Measurements from ENCODE around the gene ZNF280D.
"Not testable (repeated sequence)": the region's sequence is repeated elsewhere in the genome, so short reads cannot be mapped to it uniquely, and the experiment has no call there.

Gene ZNF280D

GRCh38 chr15:56716334-56716733, 17.0 kb downstream of the ZNF280D start:
- DNase-seq (ENCODE audit: low read depth, low spot score): no peak

- no peak for DNase-seq (ENCODE audit: low read depth, low spot score)
These were observed 18.1 kb downstream of the ZNF280D start for GRCh38 chr15:56715220-56715619.

GRCh38 chr15:56709502-56709901, 23.8 kb downstream of the ZNF280D start:
- DNase-seq (ENCODE audit: low read depth, low spot score): not testable (repeated sequence)

- DNase-seq (ENCODE audit: low read depth, low spot score): no peak
These were observed 33.6 kb downstream of the ZNF280D start for GRCh38 chr15:56699743-56700142.

GRCh38 chr15:56698270-56698669, 35.0 kb downstream of the ZNF280D start:
- DNase-seq (ENCODE audit: low read depth, low spot score): no peak

- no peak for DNase-seq (ENCODE audit: low read depth, low spot score)
These were observed 39.5 kb downstream of the ZNF280D start for GRCh38 chr15:56693761-56694160.

- DNase-seq (ENCODE audit: low read depth, low spot score): no peak
These were observed 42.6 kb downstream of the ZNF280D start for GRCh38 chr15:56690733-56691132.

GRCh38 chr15:56683908-56684307, 49.4 kb downstream of the ZNF280D start:
- no peak for DNase-seq (ENCODE audit: low read depth, low spot score)

GRCh38 chr15:56681113-56681512, 52.2 kb downstream of the ZNF280D start:
- DNase-seq (ENCODE audit: low read depth, low spot score): no peak

- DNase-seq (ENCODE audit: low read depth, low spot score): no peak
These were observed 54.1 kb downstream of the ZNF280D start for GRCh38 chr15:56679225-56679624.

GRCh38 chr15:56678571-56678970, 54.7 kb downstream of the ZNF280D start:
- DNase-seq (ENCODE audit: low read depth, low spot score): no peak

- DNase-seq (ENCODE audit: low read depth, low spot score): no peak
These were observed 56.0 kb downstream of the ZNF280D start for GRCh38 chr15:56677271-56677670.

- no peak for DNase-seq (ENCODE audit: low read depth, low spot score)
These were observed 57.4 kb downstream of the ZNF280D start for GRCh38 chr15:56675930-56676329.

GRCh38 chr15:56674857-56675256, 58.5 kb downstream of the ZNF280D start:
- no peak for DNase-seq (ENCODE audit: low read depth, low spot score)

- no peak for DNase-seq (ENCODE audit: low read depth, low spot score)
These were observed 60.6 kb downstream of the ZNF280D start for GRCh38 chr15:56672721-56673120.

GRCh38 chr15:56667517-56667916, 65.8 kb downstream of the ZNF280D start:
- no peak for DNase-seq (ENCODE audit: low read depth, low spot score)

GRCh38 chr15:56660943-56661342, 72.4 kb downstream of the ZNF280D start:
- DNase-seq (ENCODE audit: low read depth, low spot score): no peak

- no peak for DNase-seq (ENCODE audit: low read depth, low spot score)
These were observed 74.1 kb downstream of the ZNF280D start for GRCh38 chr15:56659197-56659596.

- no peak for DNase-seq (ENCODE audit: low read depth, low spot score)
These were observed 78.7 kb downstream of the ZNF280D start for GRCh38 chr15:56654624-56655023.

- DNase-seq (ENCODE audit: low read depth, low spot score): no peak
These were observed 79.1 kb downstream of the ZNF280D start for GRCh38 chr15:56654216-56654615.

- no peak for DNase-seq (ENCODE audit: low read depth, low spot score)
These were observed 79.5 kb downstream of the ZNF280D start for GRCh38 chr15:56653787-56654186.

- DNase-seq (ENCODE audit: low read depth, low spot score): no peak
These were observed 80.2 kb downstream of the ZNF280D start for GRCh38 chr15:56653107-56653506.

- DNase-seq (ENCODE audit: low read depth, low spot score): no peak
These were observed 85.0 kb downstream of the ZNF280D start for GRCh38 chr15:56648311-56648710.

- DNase-seq (ENCODE audit: low read depth, low spot score): no peak
These were observed 92.8 kb downstream of the ZNF280D start for GRCh38 chr15:56640549-56640948.

- no peak for DNase-seq (ENCODE audit: low read depth, low spot score)
These were observed 93.2 kb downstream of the ZNF280D start for GRCh38 chr15:56640127-56640526.

Measured in iPS DF 19.7 (cell line).